Natural killer cell treated with Interleukin-12 subunit alpha and Interleukin-12 subunit beta and Interleukin-15 and Interleukin-18, amount 100 ng/mL, for 72 hours (primary cell): ENCODE results near the gene HSPA12B. TPM values are rescaled to one million over a fixed set of nuclear protein-coding genes. Genes with fewer than 3 reads are reported as not detected.

Experiments
- ATAC-seq, 2 donors: fragments of 150-1000 bp; cut with Tn5 transposase in 1 of 2; sonication (Bioruptor Pico), chemical (Tn5 transposase) in 1 of 2; 2 replicates each; pipeline ENCODE4 v1.10.0; 2021
- DNase-seq: peaks from one replicate; pipeline ENCODE4 v3.0.0; 2022; ENCODE audit warnings: low spot score
- H3K27ac Mint-ChIP-seq, 2 donors: 1 replicate in 1 of 2; 2 replicates in 1 of 2; pipeline ENCODE4 v1.8.0; 2022; ENCODE audit warnings: mixed read lengths in 2 of 2, mild to moderate bottlenecking in 1 of 2, moderate library complexity in 1 of 2
- H3K27me3 Mint-ChIP-seq, 2 donors: 1 replicate in 1 of 2; 2 replicates in 1 of 2; pipeline ENCODE4 v1.8.0; 2022; ENCODE audit warnings: mixed read lengths in 2 of 2
- H3K36me3 Mint-ChIP-seq: one replicate; pipeline ENCODE4 v1.8.0; 2022; ENCODE audit warnings: mixed read lengths
- H3K4me1 Mint-ChIP-seq, 2 donors: 1 replicate in 1 of 2; 2 replicates in 1 of 2; pipeline ENCODE4 v1.8.0; 2022; ENCODE audit warnings: low read depth in 2 of 2, mixed read lengths in 2 of 2, mild to moderate bottlenecking in 1 of 2
- H3K4me3 Mint-ChIP-seq: one replicate; pipeline ENCODE4 v1.8.0; 2022; ENCODE audit warnings: mixed read lengths
- H3K9me3 Mint-ChIP-seq: 2 replicates; pipeline ENCODE4 v1.8.0; 2022; ENCODE audit warnings: mixed read lengths
- total RNA-seq, 2 donors: library from RNA; stranded (reverse); gene quantifications; one replicate each; pipeline ENCODE4 v1.2.3, GENCODE V29; 2022

The HSPA12B gene
- total RNA-seq, 2 donors from 2014 or later = not detected

DNA sequence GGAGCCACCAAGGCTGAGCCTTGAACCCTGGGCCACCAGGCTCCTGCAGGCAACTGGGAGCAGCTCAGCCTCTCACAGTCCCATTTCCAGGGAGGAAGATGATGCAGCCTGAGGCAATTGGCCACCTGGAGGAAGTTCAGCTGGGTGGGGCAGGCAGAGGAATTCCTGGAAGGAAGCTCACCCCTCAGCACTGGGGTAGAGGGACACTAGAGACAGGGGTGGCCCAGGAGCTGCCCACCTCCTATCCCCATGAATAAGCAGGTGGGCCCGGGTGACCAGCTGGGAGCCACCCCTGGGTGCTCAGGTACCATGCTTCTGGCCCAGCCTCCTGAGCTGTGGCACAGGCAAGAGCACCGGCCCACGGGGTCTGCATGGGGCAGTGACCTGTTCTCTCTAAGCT, 3.6 kb upstream of the HSPA12B start:
- H3K36me3 Mint-ChIP-seq = no peaks in the 10 kb centered on the region
- DNase-seq (no peak), ATAC-seq (no peak)
- no peak overlapping the region for H3K4me3 Mint-ChIP-seq
- no peaks in the 10 kb centered on the region for H3K9me3 Mint-ChIP-seq
- peaks cover 34 to 37% of the 10 kb centered on the region in 2 donors for H3K27me3 Mint-ChIP-seq
- no peak overlapping the region for H3K27ac Mint-ChIP-seq
- no peaks in the 10 kb centered on the region for H3K4me1 Mint-ChIP-seq

DNA sequence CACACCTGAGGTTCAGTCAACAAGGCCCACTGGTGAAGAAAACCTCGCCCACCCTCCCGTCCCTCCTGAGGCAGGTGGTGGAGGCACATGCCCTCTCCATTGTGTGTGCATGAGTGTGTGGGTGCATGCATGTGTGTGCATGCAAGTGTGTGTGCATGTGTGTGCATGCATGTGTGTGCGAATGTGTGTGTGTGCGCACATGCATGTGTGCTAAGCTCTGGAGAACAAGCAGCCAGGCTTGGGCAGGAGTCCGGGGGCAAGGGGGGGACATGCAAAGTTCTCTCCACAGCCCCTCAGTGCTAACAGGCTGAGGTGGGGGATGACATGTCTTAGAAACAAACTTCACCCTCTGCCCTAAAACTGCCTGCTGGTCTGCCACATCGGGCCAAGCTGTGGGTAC, 3.1 kb upstream of the HSPA12B start:
- DNase-seq = no peak
- Mint-ChIP-seq H3K27me3 (peaks cover 34 to 37% of the 10 kb centered on the region in 2 donors), H3K9me3 (no peaks in the 10 kb centered on the region), H3K36me3 (no peaks in the 10 kb centered on the region), H3K4me3 (no peak overlapping the region), H3K4me1 (no peaks in the 10 kb centered on the region), H3K27ac (no peak overlapping the region)
- no peak for ATAC-seq

DNA sequence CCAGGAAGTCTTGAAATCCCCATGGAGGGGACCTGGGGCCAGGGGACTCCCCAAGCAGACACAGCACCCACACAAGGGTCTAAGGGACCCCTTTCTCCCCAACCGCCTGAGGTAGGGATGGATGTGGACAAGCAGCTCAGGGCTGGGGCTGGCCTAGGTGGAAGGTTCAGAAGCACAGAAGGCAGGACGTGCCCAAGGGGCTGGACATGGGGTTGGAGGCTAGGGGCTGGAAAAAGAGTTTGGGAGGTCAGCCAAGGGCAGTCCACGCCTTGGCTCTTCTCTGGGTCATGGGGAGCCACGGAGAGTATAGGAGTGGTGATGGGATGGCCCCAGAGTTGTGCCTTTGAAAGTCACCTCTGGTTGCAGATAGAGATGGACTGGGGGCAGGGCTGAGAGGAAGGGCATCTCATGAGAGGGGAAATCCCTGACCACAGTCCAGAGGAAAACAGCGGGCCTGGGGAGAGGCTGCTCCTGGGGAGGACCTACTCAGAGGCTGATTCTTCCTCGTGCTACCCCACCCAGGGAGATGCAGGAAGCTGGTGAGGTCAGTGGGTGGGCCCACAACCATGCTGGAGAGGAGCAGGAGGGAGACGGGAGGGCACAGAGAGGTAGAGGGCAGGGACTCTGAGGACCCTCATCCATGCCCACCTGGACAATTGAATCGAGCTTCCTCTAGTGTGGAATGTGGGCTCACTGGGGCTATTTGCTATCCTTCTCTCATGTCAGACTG, 2.5 kb upstream of the HSPA12B start:
- ATAC-seq (no peak), DNase-seq (no peak)
- H3K9me3 Mint-ChIP-seq = no peaks in the 10 kb centered on the region
- H3K36me3 Mint-ChIP-seq = no peaks in the 10 kb centered on the region
- peaks cover 34 to 38% of the 10 kb centered on the region in 2 donors for H3K27me3 Mint-ChIP-seq
- no peak overlapping the region for H3K4me3 Mint-ChIP-seq
- H3K27ac Mint-ChIP-seq = peak overlapping the region in 1 of 2 donors; percentile 47
- H3K4me1 Mint-ChIP-seq = no peaks in the 10 kb centered on the region

DNA sequence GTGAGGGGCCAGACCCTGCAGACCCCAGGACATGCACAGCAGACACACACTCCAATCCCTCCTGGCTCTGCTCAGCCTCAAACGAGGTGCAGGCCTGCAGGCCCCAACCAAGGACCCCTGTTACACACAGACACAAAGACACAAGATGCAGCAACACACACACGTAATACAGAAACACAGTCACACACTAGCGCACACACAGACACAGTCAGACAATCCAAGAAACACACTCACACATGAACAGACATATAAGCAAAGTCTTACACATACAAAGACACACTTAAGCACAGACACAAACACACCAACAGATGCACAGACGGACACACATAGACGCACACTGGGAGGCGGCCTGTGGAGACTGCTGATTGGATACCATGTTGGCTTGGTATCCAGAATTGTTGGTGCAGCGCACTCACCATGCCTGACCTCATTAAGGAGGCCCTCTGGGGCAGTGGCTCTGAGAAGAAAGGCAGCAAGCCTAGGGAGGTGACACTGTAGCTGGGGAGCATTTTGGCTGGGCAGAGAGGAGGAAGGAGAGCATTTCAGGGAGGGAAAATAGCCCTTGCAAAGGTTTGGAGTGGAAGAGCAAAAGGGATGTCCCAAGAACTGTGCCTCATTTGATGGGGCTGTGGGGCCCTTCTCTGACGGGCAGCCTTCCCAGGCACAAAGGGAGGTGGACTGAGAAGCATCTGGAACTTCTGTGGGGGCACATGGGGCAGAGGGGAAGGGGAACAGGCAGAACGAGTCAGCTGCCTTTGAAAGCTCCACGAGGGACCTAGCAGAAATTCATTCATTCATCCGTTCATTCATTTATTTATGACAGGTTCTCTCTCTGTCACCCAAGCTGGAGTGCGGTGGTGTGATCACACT, 1.4 kb upstream of the HSPA12B start:
- Mint-ChIP-seq H3K4me3 (no peak overlapping the region), H3K36me3 (no peaks in the 10 kb centered on the region), H3K9me3 (no peaks in the 10 kb centered on the region), H3K4me1 (no peaks in the 10 kb centered on the region), H3K27ac (no peak overlapping the region), H3K27me3 (peaks cover 34 to 38% of the 10 kb centered on the region in 2 donors)
- DNase-seq = no peak
- ATAC-seq = no peak

DNA sequence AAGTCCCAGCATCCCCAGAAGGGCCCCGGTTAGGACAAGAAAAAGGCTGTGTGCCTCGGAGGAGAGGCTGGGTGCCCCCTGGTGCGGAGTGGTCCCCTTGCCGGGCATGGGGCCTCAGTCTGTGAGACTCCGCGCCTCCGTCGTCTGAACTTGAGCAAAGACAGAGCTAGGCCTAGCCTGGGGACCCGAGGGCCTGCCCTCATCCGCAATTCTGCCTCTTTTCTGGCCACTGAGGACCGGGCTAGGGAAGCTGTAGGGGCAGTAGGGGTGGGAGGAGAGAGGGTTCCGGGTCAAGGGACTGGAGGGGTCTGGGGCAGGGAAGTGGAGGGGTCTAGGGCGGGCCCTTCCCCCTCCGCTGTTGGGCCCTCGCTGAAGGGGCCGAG, 550 bp upstream of the HSPA12B start:
- H3K4me1 Mint-ChIP-seq = no peaks in the 10 kb centered on the region
- DNase-seq = no peak
- no peaks in the 10 kb centered on the region for H3K9me3 Mint-ChIP-seq
- H3K4me3 Mint-ChIP-seq = no peak overlapping the region
- no peaks in the 10 kb centered on the region for H3K36me3 Mint-ChIP-seq
- peaks cover 31 to 40% of the 10 kb centered on the region in 2 donors for H3K27me3 Mint-ChIP-seq
- no peak overlapping the region for H3K27ac Mint-ChIP-seq
- no peak for ATAC-seq

DNA sequence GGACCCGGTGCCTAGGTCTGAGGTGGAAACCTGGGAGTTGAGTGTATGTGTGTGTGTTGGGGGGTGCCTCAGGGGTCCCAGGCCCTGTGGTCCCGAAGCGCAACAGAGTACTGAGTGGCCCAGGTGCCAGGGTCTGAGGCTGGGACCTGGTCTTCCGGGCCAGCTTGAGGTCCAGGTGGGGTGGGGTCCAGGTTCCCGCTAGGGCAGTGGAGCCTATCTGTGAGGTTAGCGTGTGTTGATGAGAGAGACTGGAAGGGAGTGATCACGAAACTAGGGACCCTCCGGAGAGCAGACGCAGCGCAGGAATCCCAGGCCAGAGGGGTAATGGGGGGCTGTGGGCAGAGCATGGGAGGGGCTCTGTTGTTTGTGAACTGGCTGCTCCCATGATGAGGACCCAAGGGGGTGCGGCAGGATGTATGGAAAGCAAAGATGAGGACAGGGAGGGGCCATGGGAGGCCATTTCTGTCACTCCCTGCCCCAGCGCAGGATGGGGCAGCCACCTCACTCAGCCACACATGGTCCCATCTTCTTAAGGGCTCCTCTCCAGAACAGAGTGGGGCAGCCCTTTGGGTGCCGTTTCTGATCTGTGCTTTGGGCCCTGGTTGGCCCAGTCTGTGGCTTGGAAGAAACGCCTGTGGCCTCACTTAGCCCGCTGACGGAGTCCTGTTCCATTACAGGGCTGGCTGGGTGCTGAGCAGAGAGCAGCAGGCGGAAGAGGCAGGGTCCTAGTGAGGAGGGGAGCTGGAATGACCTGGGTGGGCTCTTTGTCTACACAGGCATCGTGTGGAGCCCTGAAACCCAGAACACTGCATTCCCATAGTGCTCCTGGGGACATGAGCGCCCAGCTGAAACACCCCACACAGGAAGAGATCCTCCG, 872 bp downstream of the HSPA12B start:
- H3K27ac Mint-ChIP-seq = no peak overlapping the region
- no peak for DNase-seq
- ATAC-seq = no peak
- H3K36me3 Mint-ChIP-seq = no peaks in the 10 kb centered on the region
- H3K27me3 Mint-ChIP-seq = peaks cover 19 to 28% of the 10 kb centered on the region in 2 donors
- H3K4me3 Mint-ChIP-seq = no peak overlapping the region
- H3K9me3 Mint-ChIP-seq = no peaks in the 10 kb centered on the region
- no peaks in the 10 kb centered on the region for H3K4me1 Mint-ChIP-seq

DNA sequence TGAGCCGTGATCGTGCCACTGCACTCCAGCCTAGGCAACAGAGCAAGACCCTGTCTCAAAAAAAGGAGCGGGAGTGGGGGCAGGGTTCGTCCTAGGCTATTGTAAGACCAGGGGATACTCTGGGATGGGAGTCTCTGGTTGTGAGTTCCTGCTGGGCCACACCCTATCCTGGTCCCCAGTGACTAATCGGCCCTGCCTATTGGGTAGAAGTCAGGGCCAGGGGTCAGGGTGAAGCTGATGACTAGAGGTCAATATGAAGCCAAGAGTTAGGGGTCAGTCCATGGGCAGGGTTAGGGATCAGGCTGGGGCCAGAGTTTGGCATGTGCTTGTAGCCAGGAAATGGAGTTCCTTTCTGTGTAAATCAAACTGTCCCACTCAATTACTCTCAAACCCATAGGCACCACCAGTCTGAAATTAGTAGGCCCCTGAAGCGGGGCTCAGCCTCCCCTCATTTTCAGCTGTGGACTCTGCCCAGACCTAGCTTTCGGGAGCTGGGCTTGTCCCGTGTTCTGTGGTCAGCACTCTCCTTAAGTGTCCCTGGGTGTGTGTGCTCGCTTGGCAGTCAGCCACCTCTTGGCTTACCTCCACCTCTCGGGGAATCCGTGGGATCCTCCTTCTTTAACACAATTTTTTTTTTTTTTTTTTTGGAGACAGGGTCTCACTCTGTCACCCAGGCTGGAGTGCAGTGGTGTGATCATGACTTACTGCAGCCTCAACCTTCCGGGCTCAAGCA, 1.8 kb downstream of the HSPA12B start:
- DNase-seq (no peak), ATAC-seq (no peak)
- H3K9me3 Mint-ChIP-seq = no peaks in the 10 kb centered on the region
- H3K27me3 Mint-ChIP-seq = peaks cover 18 to 26% of the 10 kb centered on the region in 2 donors
- H3K27ac Mint-ChIP-seq = no peak overlapping the region
- H3K4me1 Mint-ChIP-seq = no peaks in the 10 kb centered on the region
- no peaks in the 10 kb centered on the region for H3K36me3 Mint-ChIP-seq
- no peak overlapping the region for H3K4me3 Mint-ChIP-seq

DNA sequence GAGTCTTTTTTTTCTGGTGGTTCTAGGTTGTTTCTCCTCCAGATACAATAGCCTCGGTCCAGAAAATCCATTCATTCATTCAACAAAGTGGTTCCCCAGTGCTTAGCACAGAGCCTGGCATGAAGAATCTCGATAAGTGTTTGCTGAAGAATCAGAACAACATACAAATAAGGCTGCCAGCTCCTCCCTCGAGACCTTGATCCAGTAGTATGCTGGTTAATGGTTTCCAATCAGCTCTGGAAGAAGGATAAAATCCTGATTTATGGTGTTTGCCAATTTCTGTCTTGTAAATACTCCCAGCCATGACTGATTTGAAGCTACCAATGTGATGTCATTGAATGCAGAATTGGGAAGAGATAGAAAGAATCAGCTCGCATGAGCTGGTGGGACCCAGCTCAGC, 3.3 kb downstream of the HSPA12B start:
- ATAC-seq (no peak), DNase-seq (no peak)
- no peaks in the 10 kb centered on the region for H3K36me3 Mint-ChIP-seq
- H3K27ac Mint-ChIP-seq = no peak overlapping the region
- H3K27me3 Mint-ChIP-seq = peaks cover 15 to 20% of the 10 kb centered on the region in 2 donors
- H3K4me3 Mint-ChIP-seq = no peak overlapping the region
- H3K9me3 Mint-ChIP-seq = no peaks in the 10 kb centered on the region
- no peaks in the 10 kb centered on the region for H3K4me1 Mint-ChIP-seq

DNA sequence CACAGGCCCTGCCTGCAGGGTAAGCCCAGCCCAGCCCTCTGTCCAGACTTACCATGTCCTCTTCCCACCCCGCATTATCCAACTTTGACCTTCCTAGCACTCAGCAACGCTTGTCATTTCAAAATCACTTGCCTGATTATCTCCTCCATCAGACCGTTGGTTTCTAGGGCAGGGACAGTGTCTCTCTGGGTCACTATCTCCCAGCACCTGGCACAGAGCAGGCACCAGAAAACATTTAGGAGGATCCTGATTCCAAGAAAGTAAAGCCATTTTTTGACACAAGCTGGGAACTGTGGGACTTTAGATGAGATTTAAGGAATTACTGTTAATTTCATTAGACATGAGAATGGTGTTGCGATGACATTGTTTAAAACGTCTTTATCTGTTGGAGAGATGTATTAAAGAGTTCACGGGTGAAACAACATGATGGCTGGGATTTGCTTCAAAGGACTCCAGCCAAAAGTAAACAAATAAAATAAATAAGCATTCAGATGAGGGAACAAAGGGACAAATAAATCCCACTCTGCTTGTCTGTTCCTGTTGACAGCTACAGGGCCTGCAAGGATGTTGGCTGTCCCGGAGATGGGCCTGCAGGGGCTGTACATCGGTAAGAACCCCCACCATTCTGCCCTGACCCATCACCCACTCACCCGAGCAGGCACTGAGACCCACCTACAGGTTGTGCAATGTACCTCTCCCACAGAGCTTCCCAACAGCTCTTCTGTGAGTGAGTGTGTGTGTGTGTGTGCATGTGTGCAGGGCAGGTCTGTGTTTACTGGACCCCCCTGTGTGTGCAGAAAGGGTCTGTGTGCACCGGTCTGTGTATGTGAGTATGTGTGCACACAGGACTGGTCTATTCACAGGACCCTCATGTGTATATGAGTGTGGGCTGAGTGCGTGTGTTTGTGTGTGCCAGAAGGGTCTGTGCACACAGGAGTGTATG, 5.9 kb downstream of the HSPA12B start:
- H3K27me3 Mint-ChIP-seq = peaks cover 2 to 10% of the 10 kb centered on the region in 2 donors
- ATAC-seq (peak in 1 of 2 donors; percentile 38), DNase-seq (no peak)
- H3K36me3 Mint-ChIP-seq = no peaks in the 10 kb centered on the region
- H3K4me3 Mint-ChIP-seq = no peak overlapping the region
- no peak overlapping the region for H3K27ac Mint-ChIP-seq
- H3K4me1 Mint-ChIP-seq = no peaks in the 10 kb centered on the region
- no peaks in the 10 kb centered on the region for H3K9me3 Mint-ChIP-seq

DNA sequence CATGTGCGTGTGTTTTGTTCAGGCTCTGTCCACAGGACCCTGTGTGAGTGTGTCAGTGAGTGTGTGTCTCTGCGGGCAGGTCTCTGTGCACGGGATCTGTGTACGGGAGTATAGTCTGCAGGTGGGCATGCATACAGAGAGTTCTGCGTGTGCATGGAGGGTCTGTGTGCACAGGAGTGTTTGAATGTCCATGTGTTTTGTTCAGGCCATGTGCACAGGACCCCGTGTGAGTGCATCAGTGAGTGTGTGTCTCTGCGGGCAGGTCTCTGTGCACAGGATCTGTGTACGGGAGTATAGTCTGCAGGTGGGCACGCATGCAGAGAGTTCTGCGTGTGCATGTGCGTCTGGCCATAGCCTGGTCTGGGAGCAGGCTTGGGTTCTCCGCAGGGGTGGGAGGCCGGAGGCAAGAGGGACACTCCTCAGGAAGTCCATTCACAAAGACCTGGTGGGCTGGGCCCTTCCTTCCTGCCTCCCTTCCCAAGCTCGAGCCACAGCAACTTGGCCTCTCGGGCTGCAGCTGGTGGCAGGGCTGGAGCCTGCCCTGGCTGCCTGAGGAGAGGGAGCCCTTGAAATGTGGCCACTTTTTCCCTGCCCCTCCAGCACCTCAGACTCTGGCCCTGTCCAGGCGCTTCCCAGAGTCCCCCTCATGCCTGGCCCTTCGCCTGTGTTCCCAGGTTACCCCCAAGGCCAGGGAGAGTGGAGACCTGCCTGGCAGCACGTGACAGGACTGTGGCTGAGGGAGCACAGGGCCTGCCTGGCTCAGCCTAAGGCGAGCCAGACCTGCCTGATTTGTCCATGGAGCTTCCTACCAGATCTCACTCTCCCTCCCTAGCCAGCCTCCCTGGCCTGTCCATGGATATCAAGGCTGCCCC, 6.8 kb downstream of the HSPA12B start:
- H3K4me3 Mint-ChIP-seq = no peak overlapping the region
- DNase-seq (no peak), ATAC-seq (peak; percentile 2 to 20)
- no peaks in the 10 kb centered on the region for H3K4me1 Mint-ChIP-seq
- H3K27me3 Mint-ChIP-seq = peaks cover 0 to 6% of the 10 kb centered on the region in 2 donors
- no peak overlapping the region for H3K27ac Mint-ChIP-seq
- no peaks in the 10 kb centered on the region for H3K36me3 Mint-ChIP-seq
- H3K9me3 Mint-ChIP-seq = no peaks in the 10 kb centered on the region

DNA sequence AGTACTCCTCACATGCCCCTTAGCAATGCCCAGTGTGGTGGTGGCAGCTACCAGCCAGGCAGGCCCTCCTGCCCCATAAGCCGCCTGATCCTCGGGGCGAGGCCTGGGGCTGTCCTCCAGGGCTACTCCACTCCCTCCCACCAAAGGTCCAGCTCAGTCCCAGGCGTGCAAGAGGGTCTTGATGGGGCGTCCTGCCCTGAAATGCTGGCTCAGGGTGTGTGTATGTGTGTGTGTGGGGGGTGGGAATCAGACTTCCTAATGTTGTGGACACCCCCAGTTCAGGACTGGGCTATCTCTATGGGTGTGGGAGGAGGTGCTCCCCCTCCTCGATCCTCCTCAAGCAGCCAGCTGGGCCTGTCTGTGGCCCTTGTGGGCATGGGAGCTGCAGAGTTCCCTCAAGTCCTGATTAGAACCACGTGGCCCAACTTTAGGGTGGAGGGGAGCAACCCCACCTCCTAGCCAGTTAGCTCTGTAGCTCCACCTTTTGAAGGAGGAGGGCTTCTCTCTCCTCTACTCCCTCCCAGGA, 7.5 kb downstream of the HSPA12B start:
- Mint-ChIP-seq H3K36me3 (no peaks in the 10 kb centered on the region), H3K27me3 (peaks cover 0 to 5% of the 10 kb centered on the region in 2 donors), H3K27ac (no peak overlapping the region), H3K9me3 (no peaks in the 10 kb centered on the region), H3K4me1 (peaks cover 0 to 5% of the 10 kb centered on the region in 2 donors), H3K4me3 (no peak overlapping the region)
- DNase-seq = no peak
- ATAC-seq = no peak
